Hepatocyte (in vitro differentiated cells): ENCODE results near the gene NDST1. TPM values are rescaled to one million over a fixed set of nuclear protein-coding genes. Genes with fewer than 3 reads are reported as not detected.
A peak's percentile ranks its signal among the peaks of the same experiment; 100 is the strongest.
"Not testable (repeated sequence)": the region's sequence is repeated elsewhere in the genome, so short reads cannot be mapped to it uniquely, and the experiment has no call there.

Source experiments
- DNase-seq: peaks from one replicate; pipeline ENCODE4 v3.0.0-alpha.2; 2016; ENCODE audit warnings: low spot score
- H2AFZ ChIP-seq: fragments of 200-600 bp; sonication (generic); 2 replicates; pipeline ENCODE4 v1.6.0; 2016; ENCODE audit warnings: antibody characterized with exemption, mild to moderate bottlenecking
- H3K27ac ChIP-seq: fragments of 200-600 bp; sonication (generic); 2 replicates; pipeline ENCODE4 v1.5.1; 2016; ENCODE audit warnings: mild to moderate bottlenecking
- H3K27me3 ChIP-seq: fragments of 200-600 bp; sonication (generic); 2 replicates; pipeline ENCODE4 v1.6.1; 2016
- H3K36me3 ChIP-seq: fragments of 200-600 bp; sonication (generic); replicated peaks from 2 replicates; pipeline ENCODE4 v1.5.1; 2016; ENCODE audit warnings: low read depth; ENCODE audit not compliant: insufficient read depth
- H3K4me1 ChIP-seq: fragments of 200-600 bp; sonication (generic); 2 replicates; pipeline ENCODE4 v1.5.1; 2016; ENCODE audit warnings: mild to moderate bottlenecking, moderate library complexity; ENCODE audit not compliant: insufficient read depth
- H3K4me2 ChIP-seq: fragments of 200-600 bp; sonication (generic); 2 replicates; pipeline ENCODE4 v1.6.0; 2016
- H3K4me3 ChIP-seq: fragments of 200-600 bp; sonication (generic); 2 replicates; pipeline ENCODE4 v1.5.1; 2016; ENCODE audit warnings: mild to moderate bottlenecking
- H3K79me2 ChIP-seq: fragments of 200-600 bp; sonication (generic); 2 replicates; pipeline ENCODE4 v1.6.0; 2017; ENCODE audit warnings: mild to moderate bottlenecking
- H3K9me2 ChIP-seq: fragments of 200-600 bp; sonication (generic); replicated peaks from 2 replicates; pipeline ENCODE4 v1.6.0; 2017; ENCODE audit warnings: mild to moderate bottlenecking; ENCODE audit not compliant: insufficient read depth
- H3K9me3 ChIP-seq: fragments of 200-600 bp; sonication (generic); 2 replicates; pipeline ENCODE4 v1.5.1; 2016; ENCODE audit warnings: low read depth, mild to moderate bottlenecking
- H4K20me1 ChIP-seq: fragments of 200-600 bp; sonication (generic); 2 replicates; pipeline ENCODE4 v1.6.0; 2016; ENCODE audit warnings: mild to moderate bottlenecking; ENCODE audit not compliant: insufficient read depth, poor library complexity, severe bottlenecking
- CTCF ChIP-seq: fragments of 200-600 bp; sonication (generic); IDR thresholded peaks from 2 replicates; pipeline ENCODE4 v1.5.1; 2016; ENCODE audit warnings: antibody characterized with exemption, mild to moderate bottlenecking; ENCODE audit not compliant: poor library complexity
- EZH2 ChIP-seq: fragments of 200-600 bp; sonication (generic); IDR thresholded peaks from 2 replicates; pipeline ENCODE4 v1.6.1; 2016; ENCODE audit warnings: antibody characterized with exemption, mild to moderate bottlenecking, borderline replicate concordance
- EZH2phosphoT487 ChIP-seq: fragments of 200-600 bp; sonication (generic); IDR thresholded peaks from one replicate; pipeline ENCODE4 v1.6.1; 2018; ENCODE audit warnings: antibody characterized with exemption, mild to moderate bottlenecking, low read depth, moderate library complexity; ENCODE audit not compliant: unreplicated experiment, severe bottlenecking
- WGBS: methylation state at CpG from one replicate; pipeline ENCODE4 v1.1.6; 2016; ENCODE audit warnings: low lambda C conversion rate; ENCODE audit errors: missing lambda C conversion rate; 5-methylcytosine and 5-hydroxymethylcytosine counted together
- polyA plus RNA-seq: library from polyadenylated mRNA; unstranded; fragments of >200 nt; fragmentation: Nextera tagmentation; extraction: Ambion mirVana; gene quantifications from 2 replicates; pipeline ENCODE4 v1.2.1, GENCODE V29; 2016
- total RNA-seq: library from RNA; depleted of rRNA; stranded (reverse); fragments of >200 nt; gene quantifications from 2 replicates; pipeline ENCODE4 v1.2.3, GENCODE V29; 2014

NDST1 gene
- total and polyA plus RNA-seq, 2 experiments from 2014 or later, result 42.5 to 85.1 TPM

GRCh38 chr5:150515446-150515845 is 7.5 kb downstream of the NDST1 start:
- no peak for DNase-seq
- H4K20me1 ChIP-seq, result peaks cover 66% of the 10 kb centered on the region
- H3K9me2 ChIP-seq, result no peaks in the 10 kb centered on the region
- peaks cover 92% of the 10 kb centered on the region for H3K79me2 ChIP-seq
- no peak overlapping the region for H3K4me2 ChIP-seq
- peak overlapping the region; percentile 70 for H3K27ac ChIP-seq
- H3K36me3 ChIP-seq, result no peaks in the 10 kb centered on the region
- no peak overlapping the region for H3K4me3 ChIP-seq
- no peak for TF ChIP-seq EZH2phosphoT487
- no peak for TF ChIP-seq CTCF
- no peak for TF ChIP-seq EZH2
- no peaks in the 10 kb centered on the region for H3K27me3 ChIP-seq
- peaks cover 64% of the 10 kb centered on the region for H3K4me1 ChIP-seq
- H2AFZ ChIP-seq, result no peak overlapping the region
- no peaks in the 10 kb centered on the region for H3K9me3 ChIP-seq
- 78% methylated on average over 6 of the region's 6 CpGs for WGBS

- Histone ChIP-seq H3K27me3 (no peaks in the 10 kb centered on the region), H3K9me3 (no peaks in the 10 kb centered on the region), H4K20me1 (peaks cover 63% of the 10 kb centered on the region), H3K4me2 (no peak overlapping the region), H3K4me1 (peaks cover 58% of the 10 kb centered on the region), H3K36me3 (no peaks in the 10 kb centered on the region), H3K9me2 (no peaks in the 10 kb centered on the region), H3K27ac (peak overlapping the region; percentile 70), H3K79me2 (peaks cover 95% of the 10 kb centered on the region), H2AFZ (no peak overlapping the region), H3K4me3 (no peak overlapping the region)
- DNase-seq, result peak; percentile 61
- TF ChIP-seq CTCF, result no peak
- TF ChIP-seq EZH2phosphoT487, result no peak
- TF ChIP-seq EZH2, result no peak
- 63% methylated on average over 5 of the region's 5 CpGs for WGBS
Observed at GRCh38 chr5:150516011-150516410, 8.1 kb downstream of the NDST1 start.

GRCh38 chr5:150517272-150518152 is 9.6 kb downstream of the NDST1 start:
- no peaks in the 10 kb centered on the region for H3K36me3 ChIP-seq
- peaks cover 51% of the 10 kb centered on the region for H3K4me1 ChIP-seq
- peak overlapping the region; percentile 70 for H3K27ac ChIP-seq
- H3K9me3 ChIP-seq, result no peaks in the 10 kb centered on the region
- no peaks in the 10 kb centered on the region for H3K27me3 ChIP-seq
- H3K79me2 ChIP-seq, result peaks cover 95% of the 10 kb centered on the region
- peaks cover 51% of the 10 kb centered on the region for H4K20me1 ChIP-seq
- no peak overlapping the region for H3K4me2 ChIP-seq
- WGBS, result 53% methylated on average over 13 of the region's 13 CpGs
- no peaks in the 10 kb centered on the region for H3K9me2 ChIP-seq
- peak; percentile 57 for DNase-seq
- no peak overlapping the region for H3K4me3 ChIP-seq
- TF ChIP-seq CTCF, result no peak
- TF ChIP-seq EZH2, result no peak
- TF ChIP-seq EZH2phosphoT487, result no peak
- no peak overlapping the region for H2AFZ ChIP-seq

- H3K27ac ChIP-seq, result peak overlapping the region; percentile 54
Observed at GRCh38 chr5:150518712-150519559, 11.0 kb downstream of the NDST1 start.

More at GRCh38 chr5:150518712-150519559, 11.0 kb downstream of the NDST1 start:
- peaks cover 88% of the 10 kb centered on the region for H3K79me2 ChIP-seq
- H3K9me2 ChIP-seq, H3K9me3 ChIP-seq, H3K27me3 ChIP-seq, H2AFZ ChIP-seq, DNase-seq, H3K36me3 ChIP-seq, H3K4me3 ChIP-seq, H3K4me2 ChIP-seq: not testable (repeated sequence)
- 87% methylated on average over 14 of the region's 14 CpGs for whole genome bisulfite sequencing
- peaks cover 58% of the 10 kb centered on the region for H3K4me1 ChIP-seq
- H4K20me1 ChIP-seq, result peaks cover 39% of the 10 kb centered on the region
